H1 (cell line): Measurements from ENCODE around the gene KCNMB1. TPM values are rescaled to one million over a fixed set of nuclear protein-coding genes. Genes with fewer than 3 reads are reported as not detected.

ENCODE experiments used
- CTCF ChIA-PET: fragments of 300-600 bp; sonication (Branson Sonifier 250); formaldehyde crosslinking; loops from one replicate; lab custom pipeline; 2021; ENCODE audit not compliant: partially characterized antibody; lab: Charles Lee
- POLR2A ChIA-PET: fragments of 300-600 bp; sonication (Branson Sonifier 250); formaldehyde crosslinking; loops from one replicate; lab custom pipeline; 2021; ENCODE audit warnings: inconsistent platforms; ENCODE audit not compliant: partially characterized antibody; lab: Charles Lee
- DNase-seq, 2 experiments: peaks; one replicate each; pipeline versions ENCODE4 v3.0.0 to v3.0.0-alpha.2; 2010 to 2022; ENCODE audit warnings: low spot score in 2 of 2, low read depth in 1 of 2, mixed read lengths in 1 of 2
- FAIRE-seq: peaks from 2 replicates; lab custom pipeline; 2011; peaks lifted over from hg19 to GRCh38; lab: Jason Lieb, UNC
- H2AFZ ChIP-seq: 2 replicates; pipeline ENCODE4 v1.8.1; 2012; ENCODE audit warnings: low read length, inconsistent platforms
- H2AK5ac ChIP-seq: 2 replicates; pipeline ENCODE4 v1.6.1; 2013; ENCODE audit warnings: low read depth, low read length
- H2BK120ac ChIP-seq: replicated peaks from 2 replicates; pipeline ENCODE3; 2013; ENCODE audit warnings: low read depth, low read length, inconsistent platforms
- H2BK12ac ChIP-seq: 2 replicates; pipeline ENCODE4 v1.6.1; 2013; ENCODE audit warnings: low read depth, low read length
- H2BK15ac ChIP-seq: 2 replicates; pipeline ENCODE4 v1.6.1; 2013; ENCODE audit warnings: low read length
- H2BK20ac ChIP-seq: 2 replicates; pipeline ENCODE4 v1.6.1; 2013; ENCODE audit warnings: low read length
- H2BK5ac ChIP-seq: 2 replicates; pipeline ENCODE4 v1.6.1; 2013; ENCODE audit warnings: low read depth, low read length
- H3K14ac ChIP-seq: 2 replicates; pipeline ENCODE4 v1.6.1; 2013; ENCODE audit warnings: inconsistent platforms; ENCODE audit not compliant: insufficient read length
- H3K18ac ChIP-seq: 2 replicates; pipeline ENCODE4 v1.6.1; 2013; ENCODE audit warnings: low read length; ENCODE audit errors: extremely low read depth
- H3K23ac ChIP-seq: 2 replicates; pipeline ENCODE4 v1.6.1; 2013; ENCODE audit warnings: inconsistent platforms; ENCODE audit not compliant: insufficient read length
- H3K23me2 ChIP-seq: 2 replicates; pipeline ENCODE4 v1.6.1; 2013; ENCODE audit warnings: low read depth, low read length
- H3K27ac ChIP-seq: 2 replicates; pipeline ENCODE4 v1.6.1; 2011; ENCODE audit warnings: low read depth, low read length, inconsistent platforms
- H3K27me3 ChIP-seq, 4 experiments: replicated peaks in 1 of 4; 1 replicate in 1 of 4; 2 replicates in 3 of 4; pipeline versions ENCODE4 v1.6.1 to v1.8.1; 2011 to 2013; ENCODE audit warnings: low read length in 3 of 4, mild to moderate bottlenecking in 3 of 4, inconsistent platforms in 2 of 4, mixed read lengths in 2 of 4, moderate library complexity in 1 of 4; ENCODE audit not compliant: control insufficient read depth in 3 of 4, insufficient read depth in 3 of 4; ENCODE audit errors: extremely low read depth in 1 of 4
- H3K36me3 ChIP-seq, 4 experiments: 2 replicates each; pipeline versions ENCODE4 v1.6.1 to v1.8.1; 2011 to 2013; ENCODE audit warnings: mild to moderate bottlenecking in 4 of 4, low read length in 3 of 4, moderate library complexity in 2 of 4, control low read depth in 1 of 4, inconsistent platforms in 1 of 4; ENCODE audit not compliant: insufficient read depth in 4 of 4, control insufficient read depth in 2 of 4
- H3K4ac ChIP-seq: replicated peaks from 2 replicates; pipeline ENCODE3; 2013; ENCODE audit warnings: low read length, low read depth, mixed read lengths, inconsistent platforms; ENCODE audit not compliant: insufficient read length
- H3K4me1 ChIP-seq, 4 experiments: replicated peaks in 1 of 4; 1 replicate in 1 of 4; 2 replicates in 3 of 4; pipeline versions ENCODE4 v1.6.1 to v1.8.1; 2011 to 2013; ENCODE audit warnings: low read length in 3 of 4, inconsistent platforms in 2 of 4, mixed read lengths in 1 of 4; ENCODE audit not compliant: insufficient read depth in 4 of 4, control insufficient read depth in 3 of 4
- H3K4me2 ChIP-seq, 2 experiments: 2 replicates each; pipeline versions ENCODE4 v1.6.1 to v1.8.1; 2011 to 2013; ENCODE audit warnings: low read depth in 2 of 2, low read length in 2 of 2, control low read depth in 1 of 2, inconsistent platforms in 1 of 2, mild to moderate bottlenecking in 1 of 2; ENCODE audit not compliant: insufficient read depth in 1 of 2
- H3K4me3 ChIP-seq, 4 experiments: fragments of 200-600, 300-600 bp in 1 of 4; sonication (generic), shearing (Covaris generic), sonication (Bioruptor Twin) in 1 of 4; 2 replicates each; pipeline versions ENCODE4 v1.5.1 to v1.8.1; 2011 to 2016; ENCODE audit warnings: low read length in 4 of 4, low read depth in 3 of 4, control low read depth in 2 of 4, inconsistent platforms in 2 of 4, mild to moderate bottlenecking in 2 of 4, mixed read lengths in 1 of 4, moderate library complexity in 1 of 4; ENCODE audit not compliant: insufficient read depth in 2 of 4; ENCODE audit errors: extremely low read depth in 1 of 4
- H3K56ac ChIP-seq: replicated peaks from 2 replicates; pipeline ENCODE3; 2013; ENCODE audit warnings: low read depth, mild to moderate bottlenecking, mixed read lengths, low read length, inconsistent platforms; ENCODE audit not compliant: insufficient read length
- H3K79me1 ChIP-seq: 2 replicates; pipeline ENCODE4 v1.6.1; 2013; ENCODE audit warnings: low read depth, low read length, control low read depth
- H3K79me2 ChIP-seq, 2 experiments: 2 replicates each; pipeline versions ENCODE4 v1.6.1 to v1.8.1; 2012 to 2013; ENCODE audit warnings: low read length in 2 of 2, mild to moderate bottlenecking in 2 of 2, inconsistent platforms in 1 of 2; ENCODE audit not compliant: insufficient read depth in 2 of 2, control insufficient read depth in 1 of 2
- H3K9ac ChIP-seq, 4 experiments: replicated peaks in 1 of 4; 1 replicate in 1 of 4; 2 replicates in 3 of 4; pipeline versions ENCODE4 v1.6.1 to v1.8.1; 2011 to 2013; ENCODE audit warnings: low read depth in 3 of 4, low read length in 3 of 4, control low read depth in 2 of 4, mild to moderate bottlenecking in 2 of 4, moderate library complexity in 2 of 4, inconsistent platforms in 1 of 4; ENCODE audit errors: extremely low read depth in 1 of 4
- H3K9me3 ChIP-seq, 2 experiments: 2 replicates each; pipeline versions ENCODE4 v1.6.1 to v1.8.1; 2012 to 2013; ENCODE audit warnings: mild to moderate bottlenecking in 2 of 2, moderate library complexity in 2 of 2, control low read depth in 1 of 2, inconsistent platforms in 1 of 2, low read depth in 1 of 2, low read length in 1 of 2, mixed read lengths in 1 of 2; ENCODE audit not compliant: insufficient read depth in 2 of 2
- H4K20me1 ChIP-seq, 2 experiments: replicated peaks in 1 of 2; 2 replicates each; pipeline versions ENCODE3 to v1.8.1; 2011 to 2013; ENCODE audit warnings: inconsistent platforms in 2 of 2, low read length in 2 of 2, mild to moderate bottlenecking in 1 of 2; ENCODE audit not compliant: insufficient read depth in 2 of 2, control insufficient read depth in 1 of 2
- H4K5ac ChIP-seq: 2 replicates; pipeline ENCODE4 v1.6.1; 2013; ENCODE audit warnings: low read length, low read depth, mixed read lengths, inconsistent platforms; ENCODE audit not compliant: insufficient read length
- H4K8ac ChIP-seq: 2 replicates; pipeline ENCODE4 v1.8.0; 2013; ENCODE audit warnings: mild to moderate bottlenecking, moderate library complexity, low read length, inconsistent platforms; ENCODE audit not compliant: insufficient read depth; ENCODE audit errors: extremely low read depth
- H4K91ac ChIP-seq: replicated peaks from 2 replicates; pipeline ENCODE3; 2013; ENCODE audit warnings: low read length, mixed read lengths, inconsistent platforms; ENCODE audit not compliant: insufficient read length
- TEAD4 ChIP-seq: IDR thresholded peaks from 2 replicates; pipeline ENCODE4 v1.6.1; 2012; ENCODE audit warnings: low read depth, low read length, inconsistent platforms, mixed read lengths
- WGBS, 2 experiments: shearing (Covaris generic) in 1 of 2; methylation state at CpG; one replicate each; pipeline versions ENCODE4 v1.1.6 to v1.1.7; 2013 to 2015; ENCODE audit warnings: low lambda C conversion rate in 2 of 2, mixed read lengths in 2 of 2, inconsistent platforms in 1 of 2, low coverage in 1 of 2, missing lambda C conversion rate in 1 of 2; ENCODE audit not compliant: insufficient replicate concordance in 2 of 2, insufficient coverage in 1 of 2, insufficient read length in 1 of 2; ENCODE audit errors: extremely low coverage in 1 of 2, missing lambda C conversion rate in 1 of 2; 5-methylcytosine and 5-hydroxymethylcytosine counted together
- polyA plus RNA-seq, 7 experiments: library from polyadenylated mRNA; depleted of rRNA in 3 of 7; stranded (reverse) in 5 of 7; unstranded in 2 of 7; fragments of >200 nt in 5 of 7; fragments of 200-250 nt in 2 of 7; gene quantifications; 1 replicate in 5 of 7; 2 replicates in 1 of 7; 4 replicates in 1 of 7; pipeline versions ENCODE4 v1.2.1 to v1.2.3, GENCODE V29; 2011 to 2013; ENCODE audit warnings: missing spikeins in 2 of 7, mixed read lengths in 2 of 7
- total RNA-seq: library from RNA; stranded (reverse); fragmentation: NEBNext Ultra II Directional; extraction: Animal tissue kit (Norgen Biotek cat#: 25700); gene quantifications from 2 replicates; pipeline ENCODE4 v1.2.1, GENCODE V29; 2021

The KCNMB1 gene
- total and polyA plus RNA-seq, 2 of the 8 experiments (the other 6 are each of a cell fraction or from before 2014, with no cell fraction given) = 0.08 to 0.19 TPM

- CTCF ChIA-PET = interaction anchor here (0.8 to 4.2 kb wide), 26 partner anchors 9 to 166 kb away, joined by 3 to 18 read pairs (median 3); no protein-coding TSS in a partner anchor
- H3K27ac ChIP-seq = no peak overlapping the region
- peak; percentile 93 for TF ChIP-seq TEAD4
Observed at GRCh38 chr5:170353011-170353761, 36.0 kb downstream of the KCNMB1 start.

More at GRCh38 chr5:170353011-170353761, 36.0 kb downstream of the KCNMB1 start:
- no peak overlapping the region for H2BK120ac ChIP-seq
- POLR2A ChIA-PET = interaction anchor here (1.5 kb wide), 1 partner anchor 44 kb away, joined by 3 read pairs; no protein-coding TSS in a partner anchor
- H3K27me3 ChIP-seq = peaks cover 0 to 7% (median 3%) of the 10 kb centered on the region in 4 experiments; a peak in 6 of 7 replicates
- H2BK5ac ChIP-seq = peak overlapping the region; percentile 42; the same call in 1 of the 2 replicates
- H2BK15ac ChIP-seq = 0 out of 2 replicates have a peak overlapping the region, but pooled peaks have one; percentile 13
- H3K23me2 ChIP-seq = no peaks in the 10 kb centered on the region
- peaks cover 9 to 25% (median 16%) of the 10 kb centered on the region in 4 experiments for H3K4me1 ChIP-seq
- peak overlapping the region; percentile 67; the same call in 1 of the 2 replicates for H2AK5ac ChIP-seq
- H2BK12ac ChIP-seq = 0 out of 2 replicates have a peak overlapping the region, but pooled peaks have one; percentile 62
- FAIRE-seq = no peak
- no peaks in the 10 kb centered on the region for H3K79me2 ChIP-seq
- peak overlapping the region; percentile 21 to 38; a peak in 2 of 4 replicates for H3K4me2 ChIP-seq
- H3K14ac ChIP-seq = no peak overlapping the region
- H3K9me3 ChIP-seq = no peaks in the 10 kb centered on the region
- no peaks in the 10 kb centered on the region for H3K79me1 ChIP-seq
- no peak overlapping the region for H4K8ac ChIP-seq
- H3K4me3 ChIP-seq = no peak overlapping the region
- H4K5ac ChIP-seq = no peak overlapping the region
- H3K4ac ChIP-seq = no peak overlapping the region
- no peak overlapping the region for H3K56ac ChIP-seq
- H2AFZ ChIP-seq = no peak overlapping the region
- 64% methylated on average over 17 of the region's 18 CpGs; no CpG with 5 or more reads in 1 of the 2 experiments for WGBS, 2 experiments
- H3K9ac ChIP-seq = no peak overlapping the region
- peak overlapping the region; percentile 62; the same call in 1 of the 2 replicates for H3K18ac ChIP-seq
- peak in 1 of 2 experiments; percentile 56 for DNase-seq
- H4K20me1 ChIP-seq = no peaks in the 10 kb centered on the region
- H4K91ac ChIP-seq = peak overlapping the region; percentile 34
- no peaks in the 10 kb centered on the region for H3K36me3 ChIP-seq
- H3K23ac ChIP-seq = no peak overlapping the region
- H2BK20ac ChIP-seq = peak overlapping the region; percentile 55
